Neuronal stem cell (in vitro differentiated cells): ENCODE data around the gene PACRG.

ENCODE experiments used
- DNase-seq: peaks from one replicate; pipeline ENCODE4 v3.0.0-alpha.2; 2013; ENCODE audit warnings: low spot score
- H2AFZ ChIP-seq: one replicate; pipeline ENCODE4 v1.6.1; 2013; ENCODE audit warnings: mild to moderate bottlenecking, low read length, inconsistent platforms
- H2AK5ac ChIP-seq: 2 replicates; pipeline ENCODE4 v1.6.1; 2013; ENCODE audit warnings: low read depth, mild to moderate bottlenecking, inconsistent platforms, low read length, moderate library complexity, mixed read lengths
- H2BK120ac ChIP-seq: 2 replicates; pipeline ENCODE4 v1.6.1; 2013; ENCODE audit warnings: low read depth, mild to moderate bottlenecking, inconsistent platforms, low read length, moderate library complexity, mixed read lengths
- H2BK12ac ChIP-seq: one replicate; pipeline ENCODE4 v1.6.1; 2013; ENCODE audit warnings: low read length, inconsistent platforms
- H2BK15ac ChIP-seq: 2 replicates; pipeline ENCODE4 v1.6.1; 2013; ENCODE audit warnings: mild to moderate bottlenecking, low read length, inconsistent platforms, mixed read lengths
- H2BK5ac ChIP-seq: one replicate; pipeline ENCODE4 v1.6.1; 2013; ENCODE audit warnings: inconsistent platforms, mild to moderate bottlenecking, low read length, moderate library complexity
- H3K14ac ChIP-seq: one replicate; pipeline ENCODE4 v1.6.1; 2013; ENCODE audit warnings: low read length, inconsistent platforms
- H3K18ac ChIP-seq: 2 replicates; pipeline ENCODE4 v1.6.1; 2013; ENCODE audit warnings: low read length, inconsistent platforms
- H3K23ac ChIP-seq: 2 replicates; pipeline ENCODE4 v1.6.1; 2013; ENCODE audit warnings: low read depth, mild to moderate bottlenecking, mixed read lengths, low read length, inconsistent platforms; ENCODE audit not compliant: poor library complexity
- H3K27ac ChIP-seq: replicated peaks from 3 replicates; pipeline ENCODE4 v1.5.1; 2013; ENCODE audit warnings: low read length, inconsistent platforms
- H3K27me3 ChIP-seq, 3 experiments: 2 replicates each; pipeline ENCODE4 v1.6.1; 2013; ENCODE audit warnings: low read length in 3 of 3, mild to moderate bottlenecking in 2 of 3, inconsistent platforms in 1 of 3, low read depth in 1 of 3, mixed read lengths in 1 of 3, moderate library complexity in 1 of 3; ENCODE audit not compliant: control insufficient read depth in 3 of 3, insufficient read depth in 3 of 3
- H3K36me3 ChIP-seq, 2 donors: replicated peaks in 1 of 2; 2 replicates each; pipeline ENCODE4 v1.6.1; 2013; ENCODE audit warnings: low read length in 2 of 2; ENCODE audit not compliant: control insufficient read depth in 2 of 2, insufficient read depth in 2 of 2
- H3K4ac ChIP-seq: 2 replicates; pipeline ENCODE4 v1.6.1; 2013; ENCODE audit warnings: inconsistent platforms, mild to moderate bottlenecking, low read length, moderate library complexity
- H3K4me1 ChIP-seq, 2 donors: 1 replicate in 1 of 2; 2 replicates in 1 of 2; pipeline ENCODE4 v1.6.1; 2013; ENCODE audit warnings: low read length in 2 of 2, low read depth in 1 of 2; ENCODE audit not compliant: control insufficient read depth in 2 of 2, insufficient read depth in 1 of 2
- H3K4me2 ChIP-seq: one replicate; pipeline ENCODE4 v1.6.1; 2013; ENCODE audit warnings: mild to moderate bottlenecking, low read length, inconsistent platforms; ENCODE audit not compliant: insufficient read depth, poor library complexity, severe bottlenecking
- H3K4me3 ChIP-seq, 2 donors: 2 replicates each; pipeline ENCODE4 v1.5.1; 2013; ENCODE audit warnings: low read length in 2 of 2, mild to moderate bottlenecking in 2 of 2, inconsistent platforms in 1 of 2, moderate library complexity in 1 of 2
- H3K79me1 ChIP-seq: one replicate; pipeline ENCODE4 v1.6.1; 2013; ENCODE audit warnings: low read depth, mild to moderate bottlenecking, inconsistent platforms, low read length, moderate library complexity
- H3K9ac ChIP-seq: one replicate; pipeline ENCODE4 v1.6.1; 2013; ENCODE audit warnings: mild to moderate bottlenecking, low read depth, low read length, inconsistent platforms; ENCODE audit not compliant: poor library complexity
- H3K9me3 ChIP-seq, 2 donors: replicated peaks in 1 of 2; 2 replicates each; pipeline versions ENCODE3 to v1.6.1; 2013; ENCODE audit warnings: low read length in 2 of 2, mild to moderate bottlenecking in 2 of 2, inconsistent platforms in 1 of 2, low read depth in 1 of 2, mixed read lengths in 1 of 2, moderate library complexity in 1 of 2; ENCODE audit not compliant: control insufficient read depth in 2 of 2, insufficient read depth in 1 of 2
- H4K8ac ChIP-seq: one replicate; pipeline ENCODE4 v1.6.1; 2013; ENCODE audit warnings: low read depth, mild to moderate bottlenecking, inconsistent platforms, low read length, moderate library complexity
- H4K91ac ChIP-seq: one replicate; pipeline ENCODE4 v1.6.1; 2013; ENCODE audit warnings: low read length, low read depth, mild to moderate bottlenecking, inconsistent platforms; ENCODE audit not compliant: poor library complexity
- WGBS, 2 donors: extraction: QIAGEN DNeasy Blood & Tissue Kit; methylation state at CpG; one replicate each; pipeline ENCODE4 v1.1.7; 2013; ENCODE audit warnings: missing lambda C conversion rate in 2 of 2, mixed read lengths in 1 of 2; ENCODE audit not compliant: insufficient read length in 2 of 2, insufficient replicate concordance in 1 of 2; ENCODE audit errors: extremely low coverage in 2 of 2; 5-methylcytosine and 5-hydroxymethylcytosine counted together

PACRG gene

GRCh38 chr6:163290545-163291274 is 562.9 kb downstream of the PACRG start:
- no CpG with 5 or more reads among the region's 22 CpGs for WGBS, 2 donors
- no peak overlapping the region for H3K4me3 ChIP-seq
- H2AK5ac ChIP-seq: no peak overlapping the region
- H3K27me3 ChIP-seq: no peaks in the 10 kb centered on the region
- no peaks in the 10 kb centered on the region for H3K79me1 ChIP-seq
- H2BK12ac ChIP-seq: no peak overlapping the region
- H3K4me1 ChIP-seq: peaks cover 0 to 2% of the 10 kb centered on the region in 2 donors
- no peak overlapping the region for H3K4me2 ChIP-seq
- H3K23ac ChIP-seq: no peak overlapping the region
- H2BK120ac ChIP-seq: no peak overlapping the region
- H4K91ac ChIP-seq: no peak overlapping the region
- no peak overlapping the region for H3K27ac ChIP-seq
- H3K9me3 ChIP-seq: peaks cover 0 to 2% of the 10 kb centered on the region in 2 donors
- no peak for DNase-seq
- no peak overlapping the region for H3K18ac ChIP-seq
- no peak overlapping the region for H3K4ac ChIP-seq
- no peaks in the 10 kb centered on the region for H3K36me3 ChIP-seq
- no peak overlapping the region for H2BK15ac ChIP-seq
- H2BK5ac ChIP-seq: no peak overlapping the region
- H3K9ac ChIP-seq: no peak overlapping the region
- H2AFZ ChIP-seq: no peak overlapping the region
- no peak overlapping the region for H4K8ac ChIP-seq
- no peak overlapping the region for H3K14ac ChIP-seq

DNA sequence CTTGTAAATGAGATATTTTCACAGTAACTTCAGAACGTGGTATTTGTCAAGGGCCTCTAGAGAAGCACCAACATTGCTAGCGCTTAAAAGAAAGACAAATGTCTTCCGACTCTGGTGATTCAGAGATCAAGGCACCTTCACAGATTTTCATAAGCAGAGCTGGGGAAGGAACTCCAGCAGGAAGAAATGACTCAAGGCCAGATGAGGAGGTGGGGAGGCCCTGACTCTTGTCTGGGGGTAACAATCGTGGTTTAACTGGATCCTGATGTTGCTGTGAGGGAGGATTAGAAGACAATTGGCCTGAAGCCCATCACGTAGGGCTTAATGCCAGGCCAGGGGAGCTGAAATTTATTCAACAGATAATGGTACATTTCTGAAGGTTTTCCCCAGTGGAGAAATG is 563.8 kb downstream of the PACRG start:
- Histone ChIP-seq H4K8ac (no peak overlapping the region), H3K79me1 (no peaks in the 10 kb centered on the region), H3K23ac (no peak overlapping the region), H3K4ac (no peak overlapping the region), H3K4me2 (no peak overlapping the region), H2BK12ac (no peak overlapping the region), H2BK120ac (no peak overlapping the region), H3K27me3 (no peaks in the 10 kb centered on the region), H3K27ac (no peak overlapping the region), H3K36me3 (no peaks in the 10 kb centered on the region), H2AK5ac (no peak overlapping the region), H2BK15ac (no peak overlapping the region), H3K14ac (no peak overlapping the region), H3K9ac (no peak overlapping the region), H3K4me1 (peaks cover 0 to 2% of the 10 kb centered on the region in 2 donors), H2BK5ac (no peak overlapping the region), H4K91ac (no peak overlapping the region), H3K9me3 (peaks cover 0 to 2% of the 10 kb centered on the region in 2 donors), H3K4me3 (no peak overlapping the region), H2AFZ (no peak overlapping the region), H3K18ac (no peak overlapping the region)
- no peak for DNase-seq
- no CpG with 5 or more reads among the region's 5 CpGs for WGBS, 2 donors

- Histone ChIP-seq H3K79me1 (no peaks in the 10 kb centered on the region), H2BK5ac (no peak overlapping the region)
Observed at GRCh38 chr6:163293286-163293685, 565.5 kb downstream of the PACRG start.

GRCh38 chr6:163294734-163295133 is 567.0 kb downstream of the PACRG start:
- H3K9ac ChIP-seq: no peak overlapping the region
- no peak overlapping the region for H2BK12ac ChIP-seq
- H3K27ac ChIP-seq: no peak overlapping the region
- H2BK5ac ChIP-seq: no peak overlapping the region
- no peak overlapping the region for H2BK120ac ChIP-seq
- H3K27me3 ChIP-seq: no peaks in the 10 kb centered on the region
- no peak overlapping the region for H3K4me2 ChIP-seq
- no peak overlapping the region for H3K14ac ChIP-seq
- H4K8ac ChIP-seq: no peak overlapping the region
- no peak overlapping the region for H3K18ac ChIP-seq
- H3K23ac ChIP-seq: no peak overlapping the region
- no peaks in the 10 kb centered on the region for H3K9me3 ChIP-seq
- H2AK5ac ChIP-seq: no peak overlapping the region
- no peak for DNase-seq
- no peak overlapping the region for H2BK15ac ChIP-seq
- H3K4me3 ChIP-seq: no peak overlapping the region
- H2AFZ ChIP-seq: no peak overlapping the region
- no peak overlapping the region for H4K91ac ChIP-seq
- no peaks in the 10 kb centered on the region for H3K36me3 ChIP-seq
- no peak overlapping the region for H3K4ac ChIP-seq
- H3K79me1 ChIP-seq: no peaks in the 10 kb centered on the region
- H3K4me1 ChIP-seq: peaks cover 3 to 8% of the 10 kb centered on the region in 2 donors

More at GRCh38 chr6:163293286-163293685, 565.5 kb downstream of the PACRG start:
- H3K4me2 ChIP-seq: no peak overlapping the region
- no peak overlapping the region for H2AK5ac ChIP-seq
- no peak overlapping the region for H3K4ac ChIP-seq
- no peak overlapping the region for H2BK120ac ChIP-seq
- H3K27me3 ChIP-seq: no peaks in the 10 kb centered on the region
- no peak overlapping the region for H2BK12ac ChIP-seq
- no peak overlapping the region for H3K27ac ChIP-seq
- H3K36me3 ChIP-seq: no peaks in the 10 kb centered on the region
- H2BK15ac ChIP-seq: no peak overlapping the region
- WGBS, 2 donors: no CpG with 5 or more reads among the region's 6 CpGs
- H4K8ac ChIP-seq: no peak overlapping the region
- H3K4me1 ChIP-seq: peaks cover 5 to 8% of the 10 kb centered on the region in 2 donors
- H3K18ac ChIP-seq: no peak overlapping the region
- H4K91ac ChIP-seq: no peak overlapping the region
- no peak overlapping the region for H3K4me3 ChIP-seq
- no peak for DNase-seq
- H3K9me3 ChIP-seq: peaks cover 0 to 2% of the 10 kb centered on the region in 2 donors
- no peak overlapping the region for H3K14ac ChIP-seq
- no peak overlapping the region for H3K9ac ChIP-seq
- no peak overlapping the region for H2AFZ ChIP-seq
- no peak overlapping the region for H3K23ac ChIP-seq
